Left colon (tissue), 2 donors: ENCODE results near the gene HRAS. TPM values are rescaled to one million over a fixed set of nuclear protein-coding genes. Genes with fewer than 3 reads are reported as not detected.
A peak's percentile ranks its signal among the peaks of the same experiment; 100 is the strongest.
"Not testable (repeated sequence)": the region's sequence is repeated elsewhere in the genome, so short reads cannot be mapped to it uniquely, and the experiment has no call there.

Experiments
- ATAC-seq: fragments of 200-7000 bp; cut with Tn5 transposase; one replicate; pipeline ENCODE4 v1.9.1; 2020; ENCODE audit warnings: mild to moderate bottlenecking, moderate library complexity
- DNase-seq, 2 donors: peaks; one replicate each; pipeline ENCODE4 v3.0.0-alpha.2; 2020
- intact Hi-C, 2 donors: fragments of 100-400 bp; cut with DNase I in 1 of 2; cut with micrococcal nuclease in 1 of 2; formaldehyde crosslinking; loops; one replicate each; pipeline versions ENCODE4 v1.11.2 to v1.14.0; 2022; cut with DNase I, micrococcal nuclease
- total RNA-seq, 2 donors: library from RNA; stranded (reverse); fragmentation: NEBNext Ultra II Directional; extraction: Animal tissue kit (Norgen Biotek cat#: 25700); gene quantifications; one replicate each; pipeline ENCODE4 v1.2.1, GENCODE V29; 2021
- donor health status: DM: no; HTN: no; CAD: no.
- donor health status: DM: yes; HTN: yes; CAD: no.

The HRAS gene
- total RNA-seq, 2 donors from 2014 or later = 42.3 to 58.1 TPM

GRCh38 chr11:526192-526591 lies 9.2 kb downstream of the HRAS start:
- DNase-seq (peak in 1 of 2 donors; percentile 5), ATAC-seq (no peak)
- intact Hi-C loops = no loop called here

GRCh38 chr11:521177-521688 lies 14.1 kb downstream of the HRAS start:
- intact Hi-C loops = no loop called here
- no peak for DNase-seq
- ATAC-seq = no peak

GRCh38 chr11:520428-521176 lies 14.8 kb downstream of the HRAS start:
- intact Hi-C loops = no loop called here
- ATAC-seq (no peak), DNase-seq (peak in 1 of 2 donors; percentile 8)

- intact Hi-C loops = no loop called here
- peak; percentile 92 to 96 for DNase-seq
- peak; percentile 99 for ATAC-seq
Measured at GRCh38 chr11:518463-519202, 16.7 kb downstream of the HRAS start.

GRCh38 chr11:516918-517685 lies 18.3 kb downstream of the HRAS start:
- DNase-seq, ATAC-seq, intact Hi-C loops: not testable (repeated sequence)

- intact Hi-C loops = no loop called here
- ATAC-seq (no peak), DNase-seq (no peak)
Measured at GRCh38 chr11:516400-516799, 19.0 kb downstream of the HRAS start.

- ATAC-seq = no peak
- intact Hi-C loops = no loop called here
- no peak for DNase-seq
Measured at GRCh38 chr11:515131-515530, 20.2 kb downstream of the HRAS start.

- intact Hi-C loops = no loop called here
- DNase-seq (no peak), ATAC-seq (no peak)
Measured at GRCh38 chr11:514606-515005, 20.8 kb downstream of the HRAS start.

- DNase-seq (no peak), ATAC-seq (no peak)
- intact Hi-C loops = no loop called here
Measured at GRCh38 chr11:512761-513595, 22.4 kb downstream of the HRAS start.

GRCh38 chr11:508956-509355 lies 26.4 kb downstream of the HRAS start:
- intact Hi-C loops = no loop called here
- no peak for DNase-seq
- ATAC-seq = no peak

GRCh38 chr11:507727-508515 lies 27.5 kb downstream of the HRAS start:
- intact Hi-C loops = no loop called here
- ATAC-seq = no peak
- DNase-seq = no peak

- DNase-seq (peak; percentile 99 to 100), ATAC-seq (peak; percentile 86)
- intact Hi-C loops = no loop called here
Measured at GRCh38 chr11:506995-507726, 28.2 kb downstream of the HRAS start, which contains the start of gene RNH1. TSS of gene RNH1 (minus strand) at chr11:507242. CDS start at chr11:502162, 5,080 bp downstream.

GRCh38 chr11:506238-506994 lies 29.0 kb downstream of the HRAS start:
- intact Hi-C loops = no loop called here
- ATAC-seq = peak; percentile 84
- peak; percentile 98 to 99 for DNase-seq

- intact Hi-C loops = no loop called here
- no peak for DNase-seq
- ATAC-seq = no peak
Measured at GRCh38 chr11:504994-505344, 30.4 kb downstream of the HRAS start.

GRCh38 chr11:504053-504993 lies 31.1 kb downstream of the HRAS start:
- intact Hi-C loops = no loop called here
- peak in 1 of 2 donors; percentile 48 for DNase-seq

More at GRCh38 chr11:504053-504993, 31.1 kb downstream of the HRAS start:
- ATAC-seq = no peak
